ENCODE results near the gene UBE3D. TPM values are rescaled to one million over a fixed set of nuclear protein-coding genes. Genes with fewer than 3 reads are reported as not detected.

UBE3D gene
- total and polyA plus RNA-seq, 2 experiments from 2014 or later = 17.5 to 31.4 TPM

- no peak for TF ChIP-seq CTCF (conservative IDR thresholded peaks at IDR 0.05; ENCODE audit: low read depth in 2 of 2)
Measured at GRCh38 chr6:82906489-82906888, 159.2 kb downstream of the UBE3D start (continued).

- H3K27me3 ChIP-seq (ENCODE audit: insufficient read depth) = no peaks in the 10 kb centered on the region
- no peaks in the 10 kb centered on the region for H3K79me2 ChIP-seq (replicated peaks; ENCODE audit: insufficient read depth)
- DNase-seq (ENCODE audit: low spot score) = no peak
- no peak overlapping the region for H3K27ac ChIP-seq (ENCODE audit: low read depth)
- H4K20me1 ChIP-seq (replicated peaks; ENCODE audit: insufficient read depth) = no peaks in the 10 kb centered on the region; the same call in 1 of the 2 replicates
- no peaks in the 10 kb centered on the region for H3F3A ChIP-seq (replicated peaks; ENCODE audit: low read depth)
- Mint-ChIP-seq H3K27ac (no peak overlapping the region), H3K36me3 (ENCODE audit: low read depth) (no peaks in the 10 kb centered on the region), H3K4me3 (no peak overlapping the region), H3K27me3 (ENCODE audit: insufficient read depth, low read depth, poor library complexity) (no peaks in the 10 kb centered on the region), H3K4me1 (peaks cover 3% of the 10 kb centered on the region; the same call in 1 of the 3 replicates), H3K9me3 (no peaks in the 10 kb centered on the region)
- no peak overlapping the region for H3K4me2 ChIP-seq
- no peak for TF ChIP-seq STAT1 (IDR thresholded peaks at IDR 0.05; ENCODE audit: unreplicated experiment)
- TF ChIP-seq EZH2phosphoT487 (IDR thresholded peaks at IDR 0.05; ENCODE audit: unreplicated experiment) = no peak
- no peak for TF ChIP-seq ETS1 (IDR thresholded peaks at IDR 0.05)
- TF ChIP-seq ZNF462 (CRISPR knock-in tag; IDR thresholded peaks at IDR 0.05) = no peak
- H2AFZ ChIP-seq = no peak overlapping the region
- no peaks in the 10 kb centered on the region for H3K4me1 ChIP-seq (ENCODE audit: insufficient read depth)
- H3K4me3 ChIP-seq = no peak overlapping the region
- no peak for ATAC-seq
- H3K36me3 ChIP-seq (ENCODE audit: insufficient read depth) = no peaks in the 10 kb centered on the region
- H3K9me2 ChIP-seq (ENCODE audit: insufficient read depth) = no peaks in the 10 kb centered on the region
Measured at GRCh38 chr6:82904860-82905259, 160.8 kb downstream of the UBE3D start.
